GM21717 (cell line): Measurements from ENCODE around the gene EVA1B.

Experiments used
- ATAC-seq: cut with Tn5 transposase; IDR thresholded peaks from one replicate; pipeline ENCODE4 v1.9.1; 2021; ENCODE audit warnings: mild to moderate bottlenecking, moderate library complexity; ENCODE audit not compliant: unreplicated experiment

The EVA1B gene

GRCh38 chr1:36320767-36321118, 2.7 kb downstream of the EVA1B start:
- no peak for ATAC-seq

GRCh38 chr1:36320291-36320761, 3.1 kb downstream of the EVA1B start:
- no peak for ATAC-seq

- ATAC-seq, result no peak
Measured at GRCh38 chr1:36309397-36309796, 14.0 kb downstream of the EVA1B start.

- ATAC-seq, result no peak
Measured at GRCh38 chr1:36307601-36308330, 15.7 kb downstream of the EVA1B start.

- ATAC-seq, result peak; percentile 95
Measured at GRCh38 chr1:36306902-36307456, 16.5 kb downstream of the EVA1B start.

- ATAC-seq, result peak; percentile 27
Measured at GRCh38 chr1:36306210-36306901, 17.1 kb downstream of the EVA1B start, which contains the start of gene SH3D21. SH3D21 (plus strand) TSS chr1:36306368; CDS start chr1:36306421, 53 bp downstream.

GRCh38 chr1:36305915-36306209, 17.6 kb downstream of the EVA1B start:
- no peak for ATAC-seq

GRCh38 chr1:36304970-36305914, 18.2 kb downstream of the EVA1B start:
- no peak for ATAC-seq

GRCh38 chr1:36304521-36304920, 18.9 kb downstream of the EVA1B start:
- no peak for ATAC-seq

- ATAC-seq, result no peak
Measured at GRCh38 chr1:36303650-36304360, 19.6 kb downstream of the EVA1B start.

- no peak for ATAC-seq
Measured at GRCh38 chr1:36303244-36303643, 20.2 kb downstream of the EVA1B start.

GRCh38 chr1:36301220-36301619, 22.2 kb downstream of the EVA1B start:
- no peak for ATAC-seq

GRCh38 chr1:36300526-36300925, 22.9 kb downstream of the EVA1B start:
- ATAC-seq, result no peak

GRCh38 chr1:36298640-36299039, 24.8 kb downstream of the EVA1B start:
- ATAC-seq, result no peak

- ATAC-seq, result no peak
Measured at GRCh38 chr1:36297062-36297461, 26.4 kb downstream of the EVA1B start.

- no peak for ATAC-seq
Measured at GRCh38 chr1:36295390-36295789, 28.1 kb downstream of the EVA1B start.

GRCh38 chr1:36287595-36287994, 35.9 kb downstream of the EVA1B start:
- ATAC-seq, result no peak

- ATAC-seq, result no peak
Measured at GRCh38 chr1:36286802-36287201, 36.6 kb downstream of the EVA1B start.

GRCh38 chr1:36285443-36286101, 37.9 kb downstream of the EVA1B start:
- ATAC-seq, result no peak

- ATAC-seq, result no peak
Measured at GRCh38 chr1:36284517-36284916, 38.9 kb downstream of the EVA1B start.
